NOMO-1 (cell line): ENCODE results near the gene MFSD1.

Experiments used
- DNase-seq, 2 experiments: peaks; one replicate each; lab custom pipeline; 2025; ENCODE audit not compliant: unreplicated experiment in 2 of 2; lab: John Stamatoyannopoulos, UW

Gene MFSD1

GRCh38 chr3:158808697-158809096 lies 6.8 kb downstream of the MFSD1 start:
- DNase-seq, result peak; percentile 68 to 83

GRCh38 chr3:158809642-158810041 lies 7.8 kb downstream of the MFSD1 start:
- peak; percentile 84 to 96 for DNase-seq

- peak; percentile 80 to 99 for DNase-seq
Observed at GRCh38 chr3:158810823-158811724, 9.2 kb downstream of the MFSD1 start.

- DNase-seq, result peak; percentile 25 to 87
Observed at GRCh38 chr3:158819282-158819681, 17.4 kb downstream of the MFSD1 start.

GRCh38 chr3:158820521-158820920 lies 18.7 kb downstream of the MFSD1 start:
- DNase-seq, result no peak

GRCh38 chr3:158821847-158822246 lies 20.0 kb downstream of the MFSD1 start:
- DNase-seq, result no peak

- DNase-seq, result no peak
Observed at GRCh38 chr3:158823426-158823825, 21.6 kb downstream of the MFSD1 start.

GRCh38 chr3:158827773-158828172 lies 25.9 kb downstream of the MFSD1 start:
- DNase-seq, result no peak

GRCh38 chr3:158830391-158830790 lies 28.5 kb downstream of the MFSD1 start:
- DNase-seq, result no peak

- DNase-seq, result no peak
Observed at GRCh38 chr3:158831861-158832260, 30.0 kb downstream of the MFSD1 start.

- DNase-seq, result no peak
Observed at GRCh38 chr3:158835631-158836030, 33.8 kb downstream of the MFSD1 start.

- no peak for DNase-seq
Observed at GRCh38 chr3:158836312-158836711, 34.5 kb downstream of the MFSD1 start.

GRCh38 chr3:158837240-158837639 lies 35.4 kb downstream of the MFSD1 start:
- DNase-seq, result no peak

GRCh38 chr3:158839966-158840365 lies 38.1 kb downstream of the MFSD1 start:
- no peak for DNase-seq

GRCh38 chr3:158841387-158841786 lies 39.5 kb downstream of the MFSD1 start:
- no peak for DNase-seq

- no peak for DNase-seq
Observed at GRCh38 chr3:158842976-158843375, 41.1 kb downstream of the MFSD1 start.

- DNase-seq, result peak; percentile 36 to 70
Observed at GRCh38 chr3:158845765-158846350, 44.0 kb downstream of the MFSD1 start.

- no peak for DNase-seq
Observed at GRCh38 chr3:158846803-158847451, 45.1 kb downstream of the MFSD1 start.

- DNase-seq, result no peak
Observed at GRCh38 chr3:158847452-158847821, 45.6 kb downstream of the MFSD1 start.

- DNase-seq, result no peak
Observed at GRCh38 chr3:158847885-158848284, 46.0 kb downstream of the MFSD1 start.

GRCh38 chr3:158849757-158850156 lies 47.9 kb downstream of the MFSD1 start:
- no peak for DNase-seq

GRCh38 chr3:158859362-158859761 lies 57.5 kb downstream of the MFSD1 start:
- no peak for DNase-seq
